HG02623 (cell line): ENCODE measurements around the gene HNRNPF.
"Not testable (repeated sequence)": the region's sequence is repeated elsewhere in the genome, so short reads cannot be mapped to it uniquely, and the experiment has no call there.

Source experiments
- ATAC-seq: cut with Tn5 transposase; IDR thresholded peaks from one replicate; pipeline ENCODE4 v1.9.1; 2021; ENCODE audit warnings: moderate library complexity; ENCODE audit not compliant: unreplicated experiment

Gene HNRNPF

GRCh38 chr10:43396928-43397624 is 11.9 kb downstream of the HNRNPF start:
- ATAC-seq: peak; percentile 82

GRCh38 chr10:43396061-43396927 is 12.7 kb downstream of the HNRNPF start:
- peak; percentile 51 for ATAC-seq

GRCh38 chr10:43395571-43396060 is 13.4 kb downstream of the HNRNPF start:
- no peak for ATAC-seq

GRCh38 chr10:43394868-43395267 is 14.1 kb downstream of the HNRNPF start:
- ATAC-seq: no peak

- ATAC-seq: no peak
Measured at GRCh38 chr10:43393606-43394360, 15.2 kb downstream of the HNRNPF start.

GRCh38 chr10:43393186-43393585 is 15.8 kb downstream of the HNRNPF start:
- not testable (repeated sequence) for ATAC-seq

GRCh38 chr10:43392748-43393147 is 16.2 kb downstream of the HNRNPF start:
- ATAC-seq: no peak

- no peak for ATAC-seq
Measured at GRCh38 chr10:43391496-43391895, 17.5 kb downstream of the HNRNPF start.

- no peak for ATAC-seq
Measured at GRCh38 chr10:43390759-43391158, 18.2 kb downstream of the HNRNPF start.

GRCh38 chr10:43390333-43390732 is 18.7 kb downstream of the HNRNPF start:
- ATAC-seq: no peak

GRCh38 chr10:43389867-43390266 is 19.1 kb downstream of the HNRNPF start:
- no peak for ATAC-seq

- ATAC-seq: no peak
Measured at GRCh38 chr10:43387678-43388032, 21.3 kb downstream of the HNRNPF start.

- no peak for ATAC-seq
Measured at GRCh38 chr10:43386981-43387677, 21.9 kb downstream of the HNRNPF start.

GRCh38 chr10:43386549-43386948 is 22.4 kb downstream of the HNRNPF start:
- no peak for ATAC-seq

GRCh38 chr10:43385412-43386004 is 23.5 kb downstream of the HNRNPF start:
- no peak for ATAC-seq

- no peak for ATAC-seq
Measured at GRCh38 chr10:43384252-43385221, 24.4 kb downstream of the HNRNPF start.

GRCh38 chr10:43383204-43383971 is 25.6 kb downstream of the HNRNPF start:
- ATAC-seq: no peak

GRCh38 chr10:43380610-43381222 is 28.3 kb downstream of the HNRNPF start:
- ATAC-seq: no peak
